Lung (tissue), 12 donors: ENCODE data around the gene DOC2A. TPM values are rescaled to one million over a fixed set of nuclear protein-coding genes. Genes with fewer than 3 reads are reported as not detected.

Experiments used
- ATAC-seq: fragments of 200-7000 bp; cut with Tn5 transposase; one replicate; pipeline ENCODE4 v1.9.1; 2020; ENCODE audit warnings: moderate number of reproducible peaks; ENCODE audit not compliant: insufficient read depth, low FRiP score
- DNase-seq, 3 donors: peaks; one replicate each; pipeline ENCODE4 v3.0.0-alpha.2; 2013 to 2017
- H3K27ac ChIP-seq, 2 donors: one replicate each; pipeline ENCODE4 v1.5.1; 2013; ENCODE audit warnings: mild to moderate bottlenecking in 2 of 2, moderate library complexity in 2 of 2, control low read depth in 1 of 2, inconsistent platforms in 1 of 2, low read depth in 1 of 2, low read length in 1 of 2
- H3K27me3 ChIP-seq, 3 donors: one replicate each; pipeline ENCODE4 v1.5.1; 2013; ENCODE audit warnings: low read length in 2 of 3; ENCODE audit not compliant: control insufficient read depth in 3 of 3, insufficient read depth in 3 of 3
- H3K36me3 ChIP-seq, 4 donors: one replicate each; pipeline ENCODE4 v1.5.1; 2013; ENCODE audit warnings: low read length in 4 of 4, mild to moderate bottlenecking in 1 of 4, moderate library complexity in 1 of 4; ENCODE audit not compliant: control insufficient read depth in 4 of 4, insufficient read depth in 4 of 4
- H3K4me1 ChIP-seq, 5 donors: one replicate each; pipeline ENCODE4 v1.5.1; 2013; ENCODE audit warnings: low read length in 5 of 5, mild to moderate bottlenecking in 2 of 5, moderate library complexity in 1 of 5; ENCODE audit not compliant: control insufficient read depth in 5 of 5, insufficient read depth in 5 of 5
- H3K4me3 ChIP-seq: one replicate; pipeline ENCODE4 v1.5.1; 2013; ENCODE audit warnings: mild to moderate bottlenecking, control low read depth, moderate library complexity
- H3K9ac ChIP-seq, 2 donors: one replicate each; pipeline ENCODE4 v1.5.1; 2013; ENCODE audit warnings: low read length in 2 of 2, control low read depth in 1 of 2; ENCODE audit not compliant: insufficient read depth in 1 of 2
- H3K9me3 ChIP-seq, 4 donors: one replicate each; pipeline ENCODE4 v1.5.1; 2013; ENCODE audit warnings: low read length in 3 of 4, mild to moderate bottlenecking in 1 of 4, moderate library complexity in 1 of 4; ENCODE audit not compliant: control insufficient read depth in 4 of 4, insufficient read depth in 3 of 4
- WGBS, 2 donors: extraction: QIAGEN DNeasy Blood & Tissue Kit; methylation state at CpG; one replicate each; pipeline ENCODE4 v1.1.7; 2013; 5-methylcytosine and 5-hydroxymethylcytosine counted together
- polyA plus RNA-seq, 2 donors: library from polyadenylated mRNA; stranded (reverse); fragments of 200-250 nt; gene quantifications; one replicate each; pipeline ENCODE4 v1.2.1, GENCODE V29; 2013
- total RNA-seq, 2 donors: library from RNA; depleted of rRNA in 1 of 2; stranded (reverse); fragments of >200 nt in 1 of 2; gene quantifications; one replicate each; pipeline ENCODE4 v1.2.1, GENCODE V29; 2014 to 2021
- TF ChIP-seq, protein P1 (sequence below): IDR thresholded peaks from 2 replicates; pipeline ENCODE4 v1.5.1; 2012; ENCODE audit warnings: mild to moderate bottlenecking; ENCODE audit errors: control extremely low read depth, extremely low read depth
- donor health status: control.
- donor health status: control.
- donor health status: Bipolar disorder and iron deficiency.
- donor health status: healthy.
- donor health status: DM: yes; HTN: yes; CAD: no.

The DOC2A gene
- total and polyA plus RNA-seq, 4 donors, result 1.4 to 8.7 (median 2.7) TPM

DNA sequence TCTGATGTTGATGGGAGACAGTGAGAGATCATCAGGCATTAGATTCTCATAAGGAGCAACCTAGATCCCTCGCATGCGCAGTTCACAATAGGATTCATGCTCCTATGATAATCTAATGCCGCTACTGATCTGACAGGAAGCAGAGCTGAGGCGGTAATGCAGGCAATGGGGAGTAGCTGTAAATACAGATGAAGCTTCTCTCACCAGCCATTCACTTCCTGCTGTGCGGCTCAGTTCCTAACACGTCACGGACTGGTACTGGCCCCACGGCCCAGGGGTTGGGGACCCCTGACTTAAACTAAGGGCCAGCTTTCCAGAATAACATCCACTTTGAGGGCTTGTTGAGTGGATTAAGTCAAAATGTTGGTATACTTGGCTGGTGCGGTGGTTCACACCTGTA lies 51.5 kb downstream of the DOC2A start:
- Histone ChIP-seq H3K27ac (no peak overlapping the region), H3K36me3 (no peaks in the 10 kb centered on the region), H3K9ac (no peak overlapping the region), H3K9me3 (no peaks in the 10 kb centered on the region), H3K4me1 (peaks cover 0 to 15% (median 4%) of the 10 kb centered on the region in 5 donors), H3K4me3 (no peak overlapping the region), H3K27me3 (no peaks in the 10 kb centered on the region)
- 81 to 86% methylated on average over 9 of the region's 9 CpGs for WGBS, 2 donors
- TF ChIP-seq, protein P1, sequence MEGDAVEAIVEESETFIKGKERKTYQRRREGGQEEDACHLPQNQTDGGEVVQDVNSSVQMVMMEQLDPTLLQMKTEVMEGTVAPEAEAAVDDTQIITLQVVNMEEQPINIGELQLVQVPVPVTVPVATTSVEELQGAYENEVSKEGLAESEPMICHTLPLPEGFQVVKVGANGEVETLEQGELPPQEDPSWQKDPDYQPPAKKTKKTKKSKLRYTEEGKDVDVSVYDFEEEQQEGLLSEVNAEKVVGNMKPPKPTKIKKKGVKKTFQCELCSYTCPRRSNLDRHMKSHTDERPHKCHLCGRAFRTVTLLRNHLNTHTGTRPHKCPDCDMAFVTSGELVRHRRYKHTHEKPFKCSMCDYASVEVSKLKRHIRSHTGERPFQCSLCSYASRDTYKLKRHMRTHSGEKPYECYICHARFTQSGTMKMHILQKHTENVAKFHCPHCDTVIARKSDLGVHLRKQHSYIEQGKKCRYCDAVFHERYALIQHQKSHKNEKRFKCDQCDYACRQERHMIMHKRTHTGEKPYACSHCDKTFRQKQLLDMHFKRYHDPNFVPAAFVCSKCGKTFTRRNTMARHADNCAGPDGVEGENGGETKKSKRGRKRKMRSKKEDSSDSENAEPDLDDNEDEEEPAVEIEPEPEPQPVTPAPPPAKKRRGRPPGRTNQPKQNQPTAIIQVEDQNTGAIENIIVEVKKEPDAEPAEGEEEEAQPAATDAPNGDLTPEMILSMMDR, result no peak
- DNase-seq (no peak), ATAC-seq (no peak)

DNA sequence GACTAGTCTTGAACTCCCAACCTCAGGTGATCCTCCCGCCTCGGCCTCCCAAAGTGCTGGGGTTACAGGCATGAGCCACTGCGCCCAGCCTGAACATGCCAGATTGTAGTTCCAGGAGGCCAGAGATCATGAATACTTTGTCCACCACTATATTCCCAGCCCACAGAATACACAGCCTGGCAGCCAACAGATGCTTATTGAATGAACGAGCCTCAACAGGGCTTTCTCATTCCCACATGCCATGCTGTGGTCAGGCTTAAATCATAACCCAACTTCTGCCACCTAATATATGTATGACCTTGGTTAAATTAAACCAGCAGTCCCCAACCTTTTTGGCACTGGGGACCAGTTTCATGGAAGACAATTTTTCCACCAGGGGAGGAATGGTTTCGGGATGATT lies 52.1 kb downstream of the DOC2A start:
- no peaks in the 10 kb centered on the region for H3K9me3 ChIP-seq
- TF ChIP-seq, protein P1, result no peak
- no peak for DNase-seq
- no peaks in the 10 kb centered on the region for H3K36me3 ChIP-seq
- H3K27me3 ChIP-seq, result no peaks in the 10 kb centered on the region
- H3K4me3 ChIP-seq, result no peak overlapping the region
- WGBS, 2 donors, result 89 to 94% methylated on average over 5 of the region's 5 CpGs
- ATAC-seq, result no peak
- no peak overlapping the region for H3K27ac ChIP-seq
- peaks cover 0 to 15% (median 4%) of the 10 kb centered on the region in 5 donors for H3K4me1 ChIP-seq
- no peak overlapping the region for H3K9ac ChIP-seq

Other genes with a start within 250 kb of the DOC2A start
- gene ZG16, start 232.8 kb downstream of the DOC2A start, total RNA-seq, result under 1 TPM in 1 of 2 donors, not detected in 1; 0.06 TPM
- under 1 TPM; 0.01 to 0.04 TPM for gene ZG16, start 232.8 kb downstream of the DOC2A start, polyA plus RNA-seq
- gene KIF22, start 220.3 kb downstream of the DOC2A start, total RNA-seq, result 10 to 100 TPM; 24.3 to 27.6 TPM
- 10 to 100 TPM; 22.1 to 84.9 TPM for gene KIF22, start 220.3 kb downstream of the DOC2A start, polyA plus RNA-seq
- gene MAZ, start 204.5 kb downstream of the DOC2A start, total RNA-seq, result 100 to 1,000 TPM in 1 of 2 donors, 10 to 100 TPM in 1; 94.9 to 159 TPM
- 100 to 1,000 TPM; 112 to 170 TPM for gene MAZ, start 204.5 kb downstream of the DOC2A start, polyA plus RNA-seq
- gene PRRT2, start 198.8 kb downstream of the DOC2A start, total RNA-seq, result 1 to 10 TPM; 1.2 to 6.5 TPM
- gene PRRT2, start 198.8 kb downstream of the DOC2A start, polyA plus RNA-seq, result 1 to 10 TPM in 1 of 2 donors, under 1 TPM in 1; 0.49 to 1.8 TPM
- 10 to 100 TPM; 18.4 to 23.1 TPM for gene PAGR1, start 194.9 kb downstream of the DOC2A start, total RNA-seq
- gene PAGR1, start 194.9 kb downstream of the DOC2A start, polyA plus RNA-seq, result 10 to 100 TPM; 29.8 to 43.2 TPM
- gene MVP, start 190.6 kb downstream of the DOC2A start, total RNA-seq, result 100 to 1,000 TPM; 150 to 322 TPM
- gene MVP, start 190.6 kb downstream of the DOC2A start, polyA plus RNA-seq, result 100 to 1,000 TPM; 239 to 267 TPM
- gene CDIPT, start 147.8 kb downstream of the DOC2A start, total RNA-seq, result 10 to 100 TPM; 66.9 to 71.7 TPM
- 100 to 1,000 TPM in 1 of 2 donors, 10 to 100 TPM in 1; 75.0 to 105 TPM for gene CDIPT, start 147.8 kb downstream of the DOC2A start, polyA plus RNA-seq
- gene SEZ6L2, start 111.5 kb downstream of the DOC2A start, total RNA-seq, result 10 to 100 TPM in 1 of 2 donors, 1 to 10 TPM in 1; 6.4 to 19.2 TPM
- 1 to 10 TPM; 4.6 to 5.8 TPM for gene SEZ6L2, start 111.5 kb downstream of the DOC2A start, polyA plus RNA-seq
- 1 to 10 TPM in 1 of 2 donors, under 1 TPM in 1; 0.34 to 4.3 TPM for gene ASPHD1, start 110.5 kb downstream of the DOC2A start, total RNA-seq
- 1 to 10 TPM; 3.2 to 4.1 TPM for gene ASPHD1, start 110.5 kb downstream of the DOC2A start, polyA plus RNA-seq
- 10 to 100 TPM; 18.0 to 26.2 TPM for gene KCTD13, start 84.8 kb downstream of the DOC2A start, total RNA-seq
- 10 to 100 TPM; 15.0 to 15.1 TPM for gene KCTD13, start 84.8 kb downstream of the DOC2A start, polyA plus RNA-seq
- gene TMEM219, start 48.9 kb downstream of the DOC2A start, total RNA-seq, result 100 to 1,000 TPM in 1 of 2 donors, 10 to 100 TPM in 1; 56.4 to 141 TPM
- 100 to 1,000 TPM; 127 to 210 TPM for gene TMEM219, start 48.9 kb downstream of the DOC2A start, polyA plus RNA-seq
- 10 to 100 TPM; 55.3 to 71.8 TPM for gene TAOK2, start 37.2 kb downstream of the DOC2A start, total RNA-seq
- gene TAOK2, start 37.2 kb downstream of the DOC2A start, polyA plus RNA-seq, result 10 to 100 TPM; 33.8 to 55.5 TPM
- gene HIRIP3, start 15.4 kb downstream of the DOC2A start, total RNA-seq, result 10 to 100 TPM; 16.9 to 22.7 TPM
- 10 to 100 TPM; 13.1 to 18.4 TPM for gene HIRIP3, start 15.4 kb downstream of the DOC2A start, polyA plus RNA-seq
- gene INO80E, start 14.8 kb downstream of the DOC2A start, total RNA-seq, result 10 to 100 TPM; 37.5 to 68.5 TPM
- 100 to 1,000 TPM in 1 of 2 donors, 10 to 100 TPM in 1; 51.8 to 105 TPM for gene INO80E, start 14.8 kb downstream of the DOC2A start, polyA plus RNA-seq
- gene C16orf92, start 12.2 kb upstream of the DOC2A start, total RNA-seq, result not detected
- not detected for gene C16orf92, start 12.2 kb upstream of the DOC2A start, polyA plus RNA-seq
- gene TLCD3B, start 20.2 kb upstream of the DOC2A start, total RNA-seq, result under 1 TPM in 1 of 2 donors, not detected in 1; 0.43 TPM
- under 1 TPM in 1 of 2 donors, not detected in 1; 0.03 TPM for gene TLCD3B, start 20.2 kb upstream of the DOC2A start, polyA plus RNA-seq
- 1,000 to 10,000 TPM in 1 of 2 donors, 100 to 1,000 TPM in 1; 265 to 1,167 TPM for gene ALDOA, start 54.7 kb upstream of the DOC2A start, total RNA-seq
- 1,000 to 10,000 TPM in 1 of 2 donors, 100 to 1,000 TPM in 1; 756 to 1,371 TPM for gene ALDOA, start 54.7 kb upstream of the DOC2A start, polyA plus RNA-seq
- 10 to 100 TPM; 51.7 to 90.7 TPM for gene PPP4C, start 65.0 kb upstream of the DOC2A start, total RNA-seq
- 100 to 1,000 TPM; 113 to 143 TPM for gene PPP4C, start 65.0 kb upstream of the DOC2A start, polyA plus RNA-seq
- 1 to 10 TPM in 1 of 2 donors, under 1 TPM in 1; 0.60 to 1.7 TPM for gene TBX6, start 80.9 kb upstream of the DOC2A start, total RNA-seq
- gene TBX6, start 80.9 kb upstream of the DOC2A start, polyA plus RNA-seq, result 1 to 10 TPM; 1.1 to 1.6 TPM
- gene YPEL3, start 85.2 kb upstream of the DOC2A start, total RNA-seq, result 10 to 100 TPM; 56.2 to 69.0 TPM
- gene YPEL3, start 85.2 kb upstream of the DOC2A start, polyA plus RNA-seq, result 100 to 1,000 TPM; 118 to 208 TPM
- gene GDPD3, start 102.5 kb upstream of the DOC2A start, total RNA-seq, result 1 to 10 TPM; 5.1 to 5.8 TPM
- 1 to 10 TPM; 4.1 to 6.0 TPM for gene GDPD3, start 102.5 kb upstream of the DOC2A start, polyA plus RNA-seq
- 10 to 100 TPM; 50.3 to 96.7 TPM for gene MAPK3, start 112.2 kb upstream of the DOC2A start, total RNA-seq
- gene MAPK3, start 112.2 kb upstream of the DOC2A start, polyA plus RNA-seq, result 10 to 100 TPM; 65.7 to 83.8 TPM
- 100 to 1,000 TPM in 1 of 2 donors, 10 to 100 TPM in 1; 47.7 to 143 TPM for gene CORO1A, start 172.6 kb upstream of the DOC2A start, total RNA-seq
- 100 to 1,000 TPM in 1 of 2 donors, 10 to 100 TPM in 1; 41.8 to 419 TPM for gene CORO1A, start 172.6 kb upstream of the DOC2A start, polyA plus RNA-seq
- 100 to 1,000 TPM in 1 of 2 donors, 1 to 10 TPM in 1; 9.8 to 111 TPM for gene BOLA2B, start 182.6 kb upstream of the DOC2A start, total RNA-seq
- gene BOLA2B, start 182.6 kb upstream of the DOC2A start, polyA plus RNA-seq, result 100 to 1,000 TPM; 253 to 320 TPM
- gene SLX1A, start 182.8 kb upstream of the DOC2A start, total RNA-seq, result 10 to 100 TPM; 24.0 to 96.0 TPM
- gene SLX1A, start 182.8 kb upstream of the DOC2A start, polyA plus RNA-seq, result 10 to 100 TPM; 63.4 to 86.8 TPM
- gene SULT1A3, start 188.2 kb upstream of the DOC2A start, total RNA-seq, result 10 to 100 TPM; 16.3 to 22.4 TPM
- 10 to 100 TPM in 1 of 2 donors, 1 to 10 TPM in 1; 8.3 to 32.8 TPM for gene SULT1A3, start 188.2 kb upstream of the DOC2A start, polyA plus RNA-seq
- gene NPIPB13, start 237.5 kb upstream of the DOC2A start, total RNA-seq, result 10 to 100 TPM in 1 of 2 donors, 1 to 10 TPM in 1; 8.4 to 22.9 TPM
- gene NPIPB13, start 237.5 kb upstream of the DOC2A start, polyA plus RNA-seq, result 1 to 10 TPM; 3.5 to 4.7 TPM